OCI-LY3 (cell line): ENCODE measurements around the gene SIVA1.

ENCODE experiments used
- H2AFZ ChIP-seq: fragments of 200-600, 300-600 bp; shearing (Covaris generic); 2 replicates; pipeline ENCODE4 v1.6.0; 2014; ENCODE audit warnings: antibody characterized with exemption, low read depth, low read length
- H3K27ac ChIP-seq: fragments of 200-600, 300-600 bp; sonication (generic); 2 replicates; pipeline ENCODE4 v1.5.1; 2014; ENCODE audit warnings: mild to moderate bottlenecking, low read length, moderate library complexity, mixed read lengths
- H3K27me3 ChIP-seq: fragments of 200-600, 300-600 bp; sonication (generic); 2 replicates; pipeline ENCODE4 v1.6.1; 2014; ENCODE audit warnings: low read depth, low read length, mixed read lengths
- H3K36me3 ChIP-seq: fragments of 200-600, 300-600 bp; sonication (generic); replicated peaks from 2 replicates; pipeline ENCODE3; 2014; ENCODE audit warnings: low read depth, low read length, mixed read lengths
- H3K4me1 ChIP-seq: fragments of 300-600, 200-600 bp; sonication (generic); 2 replicates; pipeline ENCODE4 v1.6.1; 2014; ENCODE audit warnings: low read length, mixed read lengths
- H3K4me2 ChIP-seq: fragments of 200-600, 300-600 bp; sonication (generic); 2 replicates; pipeline ENCODE4 v1.6.1; 2014; ENCODE audit warnings: low read length, mixed read lengths
- H3K4me3 ChIP-seq: fragments of 300-600, 200-600 bp; sonication (generic); 2 replicates; pipeline ENCODE4 v1.5.1; 2014; ENCODE audit warnings: antibody characterized with exemption, mild to moderate bottlenecking, low read length, moderate library complexity
- H3K79me2 ChIP-seq: fragments of 300-600, 200-600 bp; shearing (Covaris generic); 2 replicates; pipeline ENCODE4 v1.6.1; 2014; ENCODE audit warnings: mild to moderate bottlenecking, low read length, mixed read lengths
- H3K9ac ChIP-seq: fragments of 300-600, 200-600 bp; shearing (Covaris generic); 2 replicates; pipeline ENCODE4 v1.6.0; 2014; ENCODE audit warnings: mild to moderate bottlenecking, low read length, moderate library complexity
- H3K9me3 ChIP-seq: fragments of 200-600, 300-600 bp; shearing (Covaris generic); 2 replicates; pipeline ENCODE4 v1.6.1; 2014; ENCODE audit warnings: low read length, mixed read lengths; ENCODE audit not compliant: insufficient read depth
- H4K20me1 ChIP-seq: fragments of 200-600, 300-600 bp; sonication (generic); 2 replicates; pipeline ENCODE4 v1.6.1; 2016; ENCODE audit warnings: low read length, mixed read lengths; ENCODE audit not compliant: insufficient read depth
- EZH2phosphoT487 ChIP-seq: fragments of 200-600 bp; shearing (Covaris generic); IDR thresholded peaks from 2 replicates; pipeline ENCODE4 v1.6.1; 2018; ENCODE audit warnings: antibody characterized with exemption, mixed run types, low read depth
- TF ChIP-seq, protein P1 (sequence below): fragments of 200-600, 300-600 bp; sonication (generic); IDR thresholded peaks from 2 replicates; pipeline ENCODE4 v1.5.1; 2014; ENCODE audit warnings: antibody characterized with exemption, low read length, low read depth

Gene SIVA1

DNA sequence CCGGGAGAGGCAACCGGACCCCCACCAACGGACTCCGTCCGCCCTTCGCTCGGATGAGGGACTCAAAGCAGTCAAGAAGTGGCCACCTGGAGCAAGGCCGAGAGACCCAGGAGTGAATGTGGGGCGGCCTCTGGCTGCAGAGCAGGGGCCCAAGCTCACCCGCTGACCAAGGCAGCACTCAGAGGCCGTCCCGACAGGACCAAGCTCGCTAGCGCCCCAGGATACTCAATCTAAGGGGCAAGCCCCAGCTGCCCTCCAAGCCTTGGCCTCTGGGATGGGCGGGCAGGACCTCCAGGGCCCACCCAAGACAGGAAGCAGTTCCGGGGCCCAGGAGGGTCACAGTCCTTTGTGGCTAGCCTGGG, 41.7 kb downstream of the SIVA1 start:
- Histone ChIP-seq H4K20me1 (peaks cover 49% of the 10 kb centered on the region), H2AFZ (no peak overlapping the region), H3K79me2 (peaks cover 56% of the 10 kb centered on the region)

DNA sequence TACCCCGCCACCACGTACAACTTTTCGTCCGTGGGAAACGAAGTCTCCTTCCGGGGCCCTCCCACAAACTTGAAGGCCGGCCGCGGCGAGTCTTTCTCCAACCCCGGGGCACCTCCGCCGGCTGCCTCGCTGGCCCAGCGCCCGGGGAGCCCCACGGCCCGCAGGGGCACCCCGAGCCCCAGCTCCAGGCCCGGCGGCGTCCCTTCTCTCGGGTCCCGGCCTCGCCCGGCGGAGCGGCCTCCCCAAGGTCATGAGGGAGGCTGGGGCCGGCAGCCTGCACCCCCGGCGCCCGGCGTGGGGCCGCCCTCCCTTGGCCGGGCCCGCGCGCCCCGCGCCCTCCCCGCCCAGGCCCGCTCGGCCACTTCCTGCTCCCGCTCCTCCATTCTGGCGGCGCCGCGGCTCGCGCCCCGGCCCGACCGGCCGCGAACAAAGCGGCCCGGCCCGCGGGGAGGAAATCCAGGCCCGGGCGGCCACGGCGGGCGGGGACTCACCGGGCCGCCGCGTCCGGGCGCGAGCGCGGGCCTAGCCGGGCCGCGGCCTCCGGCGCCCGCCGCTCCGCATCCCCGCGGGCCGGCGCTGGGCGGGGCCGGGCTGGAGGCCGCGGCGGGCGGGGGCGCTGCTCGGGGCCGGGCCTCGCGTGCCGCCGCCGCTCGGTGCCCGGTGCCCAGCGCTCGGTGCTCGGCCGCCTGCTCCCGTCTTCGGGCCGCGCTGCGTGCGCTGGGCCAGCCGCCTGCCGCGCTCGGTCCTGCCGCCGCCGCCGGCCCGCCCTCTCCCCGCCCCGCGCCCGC, 42.2 kb downstream of the SIVA1 start, which contains the start of gene AKT1:
Gene AKT1, minus strand, starts transcription at position 756 of the 788 bp plus-strand sequence. CDS start 3,105 bp downstream, outside the sequence.
- peaks cover 44% of the 10 kb centered on the region for H4K20me1 ChIP-seq
- H3K9me3 ChIP-seq: no peaks in the 10 kb centered on the region
- peaks cover 32% of the 10 kb centered on the region for H3K27me3 ChIP-seq
- peaks cover 34% of the 10 kb centered on the region for H3K4me1 ChIP-seq
- peaks cover 52% of the 10 kb centered on the region for H3K79me2 ChIP-seq
- TF ChIP-seq, protein P1, sequence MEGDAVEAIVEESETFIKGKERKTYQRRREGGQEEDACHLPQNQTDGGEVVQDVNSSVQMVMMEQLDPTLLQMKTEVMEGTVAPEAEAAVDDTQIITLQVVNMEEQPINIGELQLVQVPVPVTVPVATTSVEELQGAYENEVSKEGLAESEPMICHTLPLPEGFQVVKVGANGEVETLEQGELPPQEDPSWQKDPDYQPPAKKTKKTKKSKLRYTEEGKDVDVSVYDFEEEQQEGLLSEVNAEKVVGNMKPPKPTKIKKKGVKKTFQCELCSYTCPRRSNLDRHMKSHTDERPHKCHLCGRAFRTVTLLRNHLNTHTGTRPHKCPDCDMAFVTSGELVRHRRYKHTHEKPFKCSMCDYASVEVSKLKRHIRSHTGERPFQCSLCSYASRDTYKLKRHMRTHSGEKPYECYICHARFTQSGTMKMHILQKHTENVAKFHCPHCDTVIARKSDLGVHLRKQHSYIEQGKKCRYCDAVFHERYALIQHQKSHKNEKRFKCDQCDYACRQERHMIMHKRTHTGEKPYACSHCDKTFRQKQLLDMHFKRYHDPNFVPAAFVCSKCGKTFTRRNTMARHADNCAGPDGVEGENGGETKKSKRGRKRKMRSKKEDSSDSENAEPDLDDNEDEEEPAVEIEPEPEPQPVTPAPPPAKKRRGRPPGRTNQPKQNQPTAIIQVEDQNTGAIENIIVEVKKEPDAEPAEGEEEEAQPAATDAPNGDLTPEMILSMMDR: no peak
- TF ChIP-seq EZH2phosphoT487: no peak
- H2AFZ ChIP-seq: peak within 1 kb of the TSS; percentile 19; the same call in 1 of the 2 replicates
- H3K27ac ChIP-seq: peak within 1 kb of the TSS; percentile 30
- H3K36me3 ChIP-seq: peaks cover 7% of the 10 kb centered on the region
- H3K4me2 ChIP-seq: peak within 1 kb of the TSS; percentile 89
- peak within 1 kb of the TSS; percentile 93 for H3K9ac ChIP-seq
- peak within 1 kb of the TSS; percentile 99 for H3K4me3 ChIP-seq

More for the DNA sequence above, 41.7 kb downstream of the SIVA1 start:
- H3K4me2 ChIP-seq: peak overlapping the region; percentile 78
- H3K36me3 ChIP-seq: peaks cover 7% of the 10 kb centered on the region
- peaks cover 29% of the 10 kb centered on the region for H3K4me1 ChIP-seq
- no peaks in the 10 kb centered on the region for H3K9me3 ChIP-seq
- peak overlapping the region; percentile 30 for H3K27ac ChIP-seq
- H3K9ac ChIP-seq: peak overlapping the region; percentile 93
- peak overlapping the region; percentile 99 for H3K4me3 ChIP-seq
- TF ChIP-seq, protein P1: no peak
- no peak for TF ChIP-seq EZH2phosphoT487
- peaks cover 26% of the 10 kb centered on the region for H3K27me3 ChIP-seq

DNA sequence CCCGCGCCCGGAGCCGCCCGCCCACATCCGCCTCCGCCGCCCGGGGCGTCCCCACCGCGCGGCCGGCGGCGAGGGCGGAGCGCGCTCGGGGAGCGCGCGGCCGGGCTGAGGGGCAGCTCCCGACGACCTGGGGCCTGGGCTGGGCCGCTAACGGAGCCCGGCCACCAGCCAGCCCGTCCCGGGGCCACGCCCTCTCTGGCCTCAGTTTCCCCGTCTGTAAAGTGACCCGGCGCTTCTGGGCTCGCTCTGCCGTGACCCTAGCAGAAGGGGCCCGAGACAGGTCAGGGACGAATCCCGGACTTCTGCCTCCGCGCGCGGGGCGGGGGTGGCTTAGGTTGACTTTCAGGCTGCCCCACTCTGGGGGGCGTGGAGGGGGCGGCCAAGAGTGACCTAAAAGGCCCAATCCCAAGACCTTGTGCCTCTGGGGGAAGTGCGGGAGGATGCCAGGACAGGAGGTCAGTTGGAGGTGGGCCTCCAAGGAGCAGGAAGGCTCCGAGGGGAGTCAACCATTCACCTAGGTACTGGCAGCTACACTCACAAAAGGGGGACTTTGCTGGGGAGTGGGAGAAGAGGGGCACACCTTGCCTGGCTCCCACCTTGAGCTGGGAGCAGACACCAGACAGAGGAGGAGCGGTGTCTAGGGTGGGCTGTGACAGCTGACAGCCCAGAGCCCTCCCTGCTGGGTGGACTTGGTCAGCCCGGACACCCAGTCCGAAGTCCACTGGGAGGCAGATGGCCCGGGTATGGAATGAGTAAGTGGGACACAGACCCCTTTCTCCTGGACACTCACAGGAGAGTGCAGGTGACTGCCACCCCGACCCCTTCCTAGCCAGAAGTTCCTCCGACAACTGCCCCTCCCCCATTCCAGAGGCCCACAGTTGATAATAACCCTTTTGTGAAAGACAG, 43.1 kb downstream of the SIVA1 start:
- H3K4me1 ChIP-seq: peaks cover 34% of the 10 kb centered on the region
- peaks cover 4% of the 10 kb centered on the region for H3K36me3 ChIP-seq
- TF ChIP-seq EZH2phosphoT487: no peak
- TF ChIP-seq, protein P1: no peak
- peaks cover 34% of the 10 kb centered on the region for H3K27me3 ChIP-seq
- H4K20me1 ChIP-seq: peaks cover 37% of the 10 kb centered on the region
- 0 out of 2 replicates have a peak overlapping the region, but pooled peaks have one; percentile 12 for H3K27ac ChIP-seq
- peak overlapping the region; percentile 79 for H3K4me3 ChIP-seq
- H3K9me3 ChIP-seq: no peaks in the 10 kb centered on the region
- H3K4me2 ChIP-seq: peak overlapping the region; percentile 89
- H3K79me2 ChIP-seq: peaks cover 44% of the 10 kb centered on the region
- H2AFZ ChIP-seq: peak overlapping the region; percentile 19; the same call in 1 of the 2 replicates
- peak overlapping the region; percentile 84 for H3K9ac ChIP-seq

DNA sequence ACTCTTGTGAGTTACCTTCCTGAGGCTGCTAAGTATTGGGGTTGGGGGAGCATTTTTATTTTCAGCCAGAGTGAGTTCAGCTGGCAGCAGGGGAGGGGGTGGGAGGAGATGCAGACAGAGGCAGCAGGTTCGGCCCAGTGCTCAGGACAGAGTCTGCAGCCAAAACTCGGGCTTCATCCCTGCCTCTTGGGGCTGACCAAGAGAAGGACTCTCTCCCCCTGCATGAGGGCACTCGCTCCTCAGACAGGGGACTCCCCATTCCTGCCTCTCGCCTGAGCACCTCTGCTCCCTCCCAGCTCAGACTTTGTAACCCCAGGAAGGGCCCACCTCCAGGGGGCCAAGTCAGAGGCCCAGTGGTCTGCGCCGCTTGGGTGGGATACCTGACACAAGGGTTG, 43.7 kb downstream of the SIVA1 start:
- Histone ChIP-seq H3K27me3 (peaks cover 38% of the 10 kb centered on the region), H3K27ac (no peak overlapping the region)

More for the DNA sequence above, 43.7 kb downstream of the SIVA1 start:
- H4K20me1 ChIP-seq: peaks cover 30% of the 10 kb centered on the region
- H3K4me2 ChIP-seq: peak overlapping the region; percentile 89
- peaks cover 37% of the 10 kb centered on the region for H3K79me2 ChIP-seq
- TF ChIP-seq EZH2phosphoT487: no peak
- TF ChIP-seq, protein P1: no peak
- peaks cover 40% of the 10 kb centered on the region for H3K4me1 ChIP-seq
- peaks cover 4% of the 10 kb centered on the region for H3K36me3 ChIP-seq
- no peak overlapping the region for H2AFZ ChIP-seq
- no peak overlapping the region for H3K9ac ChIP-seq
- no peaks in the 10 kb centered on the region for H3K9me3 ChIP-seq
- no peak overlapping the region; the same call in 1 of the 2 replicates for H3K4me3 ChIP-seq
